NCI-H2196 treated with DMSO at 0.1 percent for 48 hours (cell line): Measurements from ENCODE around the gene ADGRL3.

Experiments
- DNase-seq: peaks from one replicate; lab custom pipeline; 2025; ENCODE audit not compliant: unreplicated experiment; lab: John Stamatoyannopoulos, UW

ADGRL3 gene

GRCh38 chr4:61853041-61853440, 652.9 kb downstream of the ADGRL3 start:
- no peak for DNase-seq

DNA sequence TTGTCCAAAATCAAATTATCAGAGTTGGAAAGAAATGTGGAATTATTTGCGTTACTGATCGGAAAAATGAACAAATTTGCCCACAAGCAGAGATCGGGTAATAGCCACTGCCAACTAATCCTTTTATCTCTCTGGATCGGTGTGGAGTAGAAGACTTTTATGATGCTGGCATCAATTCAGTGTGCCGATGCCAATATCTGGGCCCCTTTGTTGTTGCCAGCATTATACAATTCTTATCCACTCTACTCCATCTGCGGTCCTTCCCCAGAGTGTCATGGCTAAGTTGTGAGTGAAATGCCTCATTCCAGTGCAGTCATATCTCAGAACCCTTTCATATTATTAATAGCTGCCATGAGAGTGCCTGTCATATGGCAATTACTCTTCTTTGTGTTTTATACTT, 660.2 kb downstream of the ADGRL3 start:
- no peak for DNase-seq

DNA sequence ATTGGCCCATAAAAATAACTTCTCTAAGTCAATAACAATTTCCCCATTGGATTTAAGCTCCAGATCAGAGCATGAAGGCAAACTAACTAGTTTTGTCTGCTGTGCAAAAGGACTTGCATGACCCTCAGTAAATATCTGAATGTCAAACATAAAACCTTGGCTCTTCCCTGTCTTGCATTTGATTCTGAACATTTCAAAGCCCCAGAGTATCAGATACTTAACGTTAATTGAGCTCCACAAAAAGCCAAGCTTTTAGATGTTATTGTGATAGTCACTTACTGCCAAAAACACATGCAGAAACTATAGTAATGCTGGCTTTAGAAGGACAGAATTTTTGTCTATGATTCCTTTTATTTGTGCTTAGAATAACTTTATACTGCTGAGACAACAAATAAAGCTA, 664.2 kb downstream of the ADGRL3 start:
- DNase-seq: no peak

- DNase-seq: no peak
These were observed 666.4 kb downstream of the ADGRL3 start for GRCh38 chr4:61866378-61867030.

DNA sequence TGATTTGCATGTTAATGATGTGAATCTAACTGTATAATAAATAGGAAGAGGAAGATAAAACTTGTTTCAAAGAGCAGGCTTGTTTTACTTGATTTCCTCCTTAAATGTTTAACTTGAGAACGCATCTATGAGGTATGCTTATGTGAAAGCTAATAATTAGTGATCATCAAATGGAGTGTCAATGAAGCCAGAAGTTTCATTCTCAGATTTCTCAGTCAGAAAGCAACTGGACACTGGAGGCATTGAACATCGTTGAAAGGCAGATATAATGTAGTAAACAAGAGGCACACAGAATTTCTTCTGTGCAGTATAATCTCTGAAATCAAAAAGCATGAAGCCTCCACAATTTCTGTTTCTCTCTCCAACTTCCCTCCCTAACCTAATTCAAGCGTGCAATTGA, 672.9 kb downstream of the ADGRL3 start:
- DNase-seq: no peak

DNA sequence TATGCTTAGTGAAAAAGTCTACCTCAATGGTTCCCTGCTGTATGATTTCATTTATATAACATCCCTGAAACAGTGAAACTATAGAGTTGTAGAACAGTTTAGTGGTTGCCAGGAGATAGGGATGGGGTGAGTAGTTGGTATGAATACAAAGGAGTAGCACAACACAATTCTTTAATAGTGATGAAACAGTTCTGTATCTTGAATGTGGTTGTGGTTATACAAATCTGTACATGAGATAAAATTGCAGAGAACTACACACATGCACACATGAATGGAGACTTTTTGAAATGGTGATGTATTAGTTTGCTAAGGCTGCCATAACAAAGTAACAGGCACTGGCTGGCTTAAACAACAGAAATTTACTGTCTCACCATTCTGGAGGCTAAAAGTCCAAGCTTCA, 677.1 kb downstream of the ADGRL3 start:
- DNase-seq: no peak

DNA sequence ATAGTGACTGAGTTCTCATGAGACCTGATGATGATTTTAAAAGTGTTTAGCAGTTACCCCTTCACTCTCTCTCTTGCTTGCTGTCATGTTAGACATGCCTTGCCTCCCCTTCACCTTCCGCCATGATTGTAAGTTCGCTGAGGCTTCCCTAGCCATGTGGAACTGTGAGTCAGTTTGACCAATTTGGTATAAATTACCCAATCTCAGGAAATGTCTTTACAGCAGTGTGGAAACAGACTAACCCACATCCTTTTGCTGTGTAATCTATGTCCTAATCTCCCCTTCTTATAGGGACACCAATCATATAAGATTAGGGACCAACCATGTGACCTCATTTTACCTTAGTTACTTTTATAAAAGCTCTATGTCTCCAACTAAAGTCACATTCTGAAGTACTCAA, 677.8 kb downstream of the ADGRL3 start:
- no peak for DNase-seq

DNA sequence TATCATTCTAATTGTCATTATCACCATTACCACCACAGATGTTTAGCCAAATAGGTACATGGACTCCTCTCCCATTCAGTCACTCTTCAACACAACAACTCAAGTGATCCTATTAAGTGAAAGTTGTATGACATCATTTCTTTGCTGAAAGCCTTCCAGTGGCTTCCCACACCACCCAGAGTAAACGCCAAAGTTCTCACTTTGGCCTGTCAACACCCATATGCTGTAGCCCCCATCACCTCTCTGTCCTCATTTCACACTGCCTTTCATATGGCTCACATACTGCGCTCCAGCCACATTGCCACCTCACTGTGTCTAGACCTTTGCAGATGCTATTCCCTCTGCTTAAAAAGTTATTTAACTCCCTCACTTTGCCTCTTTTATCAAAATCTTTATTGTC, 682.3 kb downstream of the ADGRL3 start:
- no peak for DNase-seq

DNA sequence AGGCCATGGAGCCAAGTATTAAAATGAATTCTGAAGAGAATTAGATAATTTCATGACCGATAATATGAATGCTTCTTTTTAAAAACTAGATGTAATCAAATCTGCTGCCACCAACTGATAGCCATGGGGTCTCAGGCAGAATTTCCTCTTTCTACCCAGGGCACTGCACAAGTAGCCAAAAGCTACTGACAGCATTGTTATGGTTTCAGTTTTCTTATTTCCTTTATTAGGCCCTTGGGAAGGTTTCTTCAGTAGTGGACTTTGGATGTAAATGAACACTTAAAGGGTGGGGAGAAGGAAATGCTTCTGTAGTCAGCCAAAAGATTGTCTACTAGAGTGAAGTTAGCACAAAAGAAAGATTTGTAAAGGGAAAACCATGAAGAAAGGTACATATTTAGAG, 686.0 kb downstream of the ADGRL3 start:
- no peak for DNase-seq

DNA sequence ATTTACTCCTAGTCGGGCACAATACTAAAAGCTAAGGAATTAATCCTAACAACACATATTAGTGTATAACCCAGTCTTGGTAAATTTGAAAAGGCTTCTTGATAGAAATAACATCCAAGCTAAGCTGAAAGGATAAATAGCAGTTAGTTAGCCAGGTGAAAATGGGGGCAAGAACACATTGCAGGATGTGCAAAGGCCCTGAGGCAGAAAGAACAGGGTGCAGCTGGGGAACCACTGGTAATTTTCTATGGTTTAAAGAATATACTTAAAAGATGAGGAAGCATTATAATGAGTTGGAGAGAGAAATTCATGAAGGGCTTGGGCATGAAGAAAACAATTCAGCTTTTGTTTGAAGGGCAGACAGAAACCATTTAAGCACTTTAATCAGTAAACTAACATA, 689.0 kb downstream of the ADGRL3 start:
- no peak for DNase-seq

- no peak for DNase-seq
These were observed 690.2 kb downstream of the ADGRL3 start for GRCh38 chr4:61890321-61890720.

DNA sequence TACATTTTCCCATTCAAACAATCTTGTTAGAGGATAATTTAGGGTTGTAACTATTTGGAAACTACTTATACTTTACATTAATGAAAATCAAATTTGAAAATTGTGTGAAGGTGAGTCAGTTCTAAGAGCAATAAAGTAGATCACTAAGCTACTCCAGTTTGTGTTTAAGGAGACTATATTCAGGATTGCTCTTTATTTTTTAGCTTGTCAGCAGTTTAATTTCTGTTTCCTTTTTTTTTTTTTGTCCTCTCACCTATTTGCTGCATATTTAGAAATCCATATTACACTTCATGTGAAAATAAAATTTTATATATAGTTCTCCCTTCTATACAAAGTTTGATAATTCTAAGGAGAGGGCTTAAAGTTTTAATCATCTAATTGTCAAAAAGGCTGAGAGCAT, 691.8 kb downstream of the ADGRL3 start:
- no peak for DNase-seq

DNA sequence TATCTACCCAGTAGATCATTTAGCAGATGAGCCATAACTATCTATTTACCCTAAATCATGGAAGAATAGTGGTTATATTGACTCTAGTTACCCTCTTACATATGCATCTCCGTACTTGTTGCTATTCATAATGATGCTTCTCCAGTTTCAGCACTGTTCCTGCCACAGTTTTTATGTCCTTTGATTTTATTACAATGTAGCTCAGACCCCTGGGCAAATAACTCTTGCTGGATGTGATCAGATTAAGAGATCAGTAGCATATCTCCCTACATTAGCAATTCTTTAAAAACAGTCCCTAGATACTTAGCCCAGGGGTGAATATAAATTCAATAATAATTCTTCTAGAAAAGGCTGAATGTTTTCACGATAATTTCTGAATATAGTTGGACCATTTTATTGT, 696.5 kb downstream of the ADGRL3 start:
- no peak for DNase-seq

DNA sequence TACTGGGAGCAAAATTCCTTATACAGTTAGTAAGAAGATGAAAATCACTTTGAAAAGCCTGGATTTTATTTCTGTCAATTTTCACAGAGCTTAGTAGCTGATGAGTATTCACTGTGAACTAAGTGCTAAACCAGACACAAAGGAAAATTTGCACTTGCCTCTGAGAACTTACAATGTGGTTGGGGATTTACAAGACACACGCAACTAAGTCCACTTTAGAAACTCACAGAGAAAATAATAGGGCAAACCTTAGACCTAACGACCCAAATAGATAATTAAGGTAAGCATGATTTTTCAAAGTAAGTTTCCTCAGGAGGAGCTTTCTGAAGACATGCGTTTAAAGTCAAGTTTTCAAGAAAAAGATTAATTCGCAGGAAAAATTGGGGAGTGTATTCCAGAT, 708.9 kb downstream of the ADGRL3 start:
- no peak for DNase-seq

- DNase-seq: no peak
These were observed 711.2 kb downstream of the ADGRL3 start for GRCh38 chr4:61911313-61911756.

DNA sequence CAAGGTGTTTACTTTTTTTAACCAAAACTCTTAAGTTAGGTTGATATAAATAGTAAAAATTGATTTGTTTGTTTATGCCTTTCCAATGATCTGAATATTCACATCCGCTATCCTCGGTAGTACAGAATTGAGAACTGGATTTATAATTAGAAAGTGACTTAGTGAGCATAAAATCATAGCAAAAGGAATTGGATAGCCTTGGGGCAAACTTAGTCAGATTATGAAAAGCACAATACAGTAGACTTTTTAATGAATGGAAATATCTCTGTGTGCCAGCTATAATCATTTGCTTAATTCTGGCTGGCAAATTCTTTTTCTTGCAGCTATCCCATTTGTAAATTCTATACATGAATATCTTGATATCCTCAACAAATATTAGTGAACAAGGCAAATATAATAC, 713.5 kb downstream of the ADGRL3 start:
- no peak for DNase-seq

- no peak for DNase-seq
These were observed 715.4 kb downstream of the ADGRL3 start for GRCh38 chr4:61915501-61915900.

DNA sequence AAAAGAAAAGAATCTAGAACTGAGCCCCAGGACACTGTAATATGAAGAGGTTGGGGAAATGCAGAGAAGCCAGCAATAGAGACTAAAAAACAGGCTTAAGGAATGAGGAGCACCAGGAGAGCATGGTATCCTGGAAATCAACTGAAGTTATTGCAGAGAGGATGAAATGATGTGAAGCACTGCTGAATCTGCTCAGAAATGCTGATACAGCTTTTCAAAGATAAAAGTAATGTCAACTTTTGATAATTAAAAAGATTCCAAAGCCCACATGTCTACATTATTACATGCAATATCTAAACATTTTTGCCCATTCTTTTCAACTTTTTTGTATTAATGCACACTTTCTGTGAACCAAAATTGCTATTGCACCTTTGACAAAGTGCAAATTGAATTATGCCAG, 718.4 kb downstream of the ADGRL3 start:
- no peak for DNase-seq

GRCh38 chr4:61918987-61919386, 718.9 kb downstream of the ADGRL3 start:
- DNase-seq: no peak

DNA sequence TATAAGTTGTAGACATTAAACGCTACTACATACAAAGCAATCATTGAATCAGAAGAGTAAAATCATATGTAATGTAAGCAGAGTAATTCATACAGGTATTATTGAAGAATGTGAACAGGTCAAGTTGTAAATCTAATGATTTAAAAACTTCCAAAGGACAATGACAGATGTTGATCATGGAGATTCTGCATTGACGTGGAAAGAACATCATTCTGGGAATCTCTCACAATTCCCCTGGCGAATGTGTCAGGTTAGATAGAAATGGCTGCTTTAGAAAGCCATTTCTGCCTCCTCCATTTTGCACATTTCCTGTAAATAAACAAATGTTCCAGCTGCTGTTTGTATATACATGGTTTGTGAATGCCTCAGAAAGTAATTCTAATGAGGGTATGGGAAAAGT, 719.4 kb downstream of the ADGRL3 start:
- no peak for DNase-seq

DNA sequence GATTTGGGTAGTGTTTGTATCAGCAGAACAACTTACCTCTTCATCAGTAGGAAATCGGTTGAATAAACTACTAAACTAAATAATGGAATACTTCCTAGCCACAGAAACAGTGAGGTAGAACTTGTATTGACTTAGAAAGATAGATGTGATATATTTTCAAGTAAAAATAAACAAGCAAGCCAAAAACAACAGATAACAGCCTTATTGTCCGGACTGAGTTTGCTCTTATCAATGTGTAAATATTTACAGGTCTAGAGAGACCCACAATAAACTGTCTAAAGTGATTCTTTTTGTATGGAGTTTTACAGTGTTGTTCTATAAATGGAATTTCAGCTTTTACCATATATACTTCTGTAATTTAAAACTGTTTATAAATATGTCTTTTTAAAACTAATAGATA, 721.8 kb downstream of the ADGRL3 start:
- DNase-seq: no peak

- no peak for DNase-seq
These were observed 722.6 kb downstream of the ADGRL3 start for GRCh38 chr4:61922766-61923165.

DNA sequence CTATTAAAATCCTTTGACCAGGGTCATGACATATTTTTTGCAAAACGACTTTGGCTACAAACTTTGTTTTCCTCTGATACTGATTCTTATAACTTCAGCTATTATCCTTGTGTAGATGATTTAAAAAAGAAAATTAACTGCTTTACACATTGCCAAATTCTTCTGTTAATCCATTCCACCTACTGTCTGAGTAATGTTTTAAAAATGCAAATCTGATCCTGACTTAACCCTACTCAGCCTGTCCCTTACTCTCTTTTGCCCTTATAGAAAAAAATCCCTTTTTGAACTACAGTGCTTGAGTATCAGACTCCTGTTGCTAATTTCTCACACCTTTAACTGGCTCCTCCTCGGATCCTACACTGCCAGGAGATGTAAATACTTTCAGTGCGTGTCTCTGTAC, 723.1 kb downstream of the ADGRL3 start:
- no peak for DNase-seq

DNA sequence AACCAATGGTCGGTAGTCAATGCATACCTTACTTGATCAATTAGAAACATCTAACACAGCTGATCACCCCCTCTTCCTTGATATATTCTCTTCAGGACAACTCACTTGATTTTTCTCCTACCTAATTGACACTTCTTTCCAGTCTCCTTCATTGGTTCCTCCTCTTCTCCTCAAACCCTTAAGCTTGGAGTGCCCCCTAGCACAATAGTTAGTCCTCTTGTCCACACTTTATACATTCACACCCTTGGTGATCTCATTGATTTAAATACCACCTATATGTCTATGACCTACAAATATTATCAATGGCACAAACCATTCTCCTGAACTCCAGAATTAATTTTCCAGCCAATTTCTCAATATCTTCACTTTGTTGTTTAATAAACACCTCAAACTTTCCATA, 724.0 kb downstream of the ADGRL3 start:
- DNase-seq: no peak
